ENCODE results near the gene SUPT3H. TPM values are rescaled to one million over a fixed set of nuclear protein-coding genes. Genes with fewer than 3 reads are reported as not detected.
A peak's percentile ranks its signal among the peaks of the same experiment; 100 is the strongest.

SUPT3H gene
- total RNA-seq, 8 experiments from 2014 or later = 8.7 to 43.2 (median 20.5) TPM

- peak in 2 of 8 experiments; percentile 53 to 60 for ATAC-seq (replicated peaks in 6 of 8)
- WGBS, 10 experiments = 33 to 67% (median 50%) methylated on average over 1 of the region's 1 CpG; no CpG with 5 or more reads in 7 of the 10 experiments
- no peak overlapping the region for H3K27ac ChIP-seq
- no peak overlapping the region for H3K4me3 ChIP-seq
- in situ Hi-C loops (cut with MboI; ENCODE audit: low pct_unique_long_range_greater_than_20kb in 2 of 9, low sequenced_read_pairs in 9 of 9, unreplicated experiment in 9 of 9) = no loop called here
- H3K4me1 ChIP-seq (replicated peaks in 1 of 2) = no peaks in the 10 kb centered on the region
Measured at GRCh38 chr6:45098256-45098655, 279.5 kb downstream of the SUPT3H start.

GRCh38 chr6:45094831-45095230, 282.9 kb downstream of the SUPT3H start:
- no peak overlapping the region for H3K27ac ChIP-seq
- WGBS, 10 experiments = 52 to 96% (median 83%) methylated on average over 2 to 4 of the region's 4 CpGs
- no peak overlapping the region for H3K4me3 ChIP-seq
- peaks cover 0 to 2% of the 10 kb centered on the region in 2 donors for H3K4me1 ChIP-seq (replicated peaks in 1 of 2)
- in situ Hi-C loops (cut with MboI; ENCODE audit: low pct_unique_long_range_greater_than_20kb in 2 of 9, low sequenced_read_pairs in 9 of 9, unreplicated experiment in 9 of 9) = no loop called here
- no peak for ATAC-seq (replicated peaks in 6 of 8)

GRCh38 chr6:45092135-45092534, 285.6 kb downstream of the SUPT3H start:
- Histone ChIP-seq H3K27ac (no peak overlapping the region), H3K4me3 (no peak overlapping the region), H3K4me1 (replicated peaks in 1 of 2) (peaks cover 0 to 5% of the 10 kb centered on the region in 2 donors)
- 96 to 100% (median 100%) methylated on average over 2 to 3 of the region's 3 CpGs; no CpG with 5 or more reads in 5 of the 10 experiments for WGBS, 10 experiments
- in situ Hi-C loops (cut with MboI; ENCODE audit: low pct_unique_long_range_greater_than_20kb in 2 of 9, low sequenced_read_pairs in 9 of 9, unreplicated experiment in 9 of 9) = no loop called here
- ATAC-seq (replicated peaks in 6 of 8) = no peak

GRCh38 chr6:45086360-45087084, 291.2 kb downstream of the SUPT3H start:
- H3K27ac ChIP-seq = no peak overlapping the region
- 40 to 94% (median 90%) methylated on average over 3 to 5 of the region's 5 CpGs for WGBS, 10 experiments
- no peak overlapping the region for H3K4me3 ChIP-seq
- H3K4me1 ChIP-seq (replicated peaks in 1 of 2) = peaks cover 0 to 5% of the 10 kb centered on the region in 2 donors
- ATAC-seq (replicated peaks in 6 of 8) = peak in 2 of 8 experiments; percentile 61 to 75
- in situ Hi-C loops (cut with MboI; ENCODE audit: low pct_unique_long_range_greater_than_20kb in 2 of 9, low sequenced_read_pairs in 9 of 9, unreplicated experiment in 9 of 9) = no loop called here

GRCh38 chr6:45084257-45084656, 293.5 kb downstream of the SUPT3H start:
- H3K4me3 ChIP-seq = no peak overlapping the region
- no peak for ATAC-seq (replicated peaks in 6 of 8)
- WGBS, 10 experiments = 83 to 100% (median 93%) methylated on average over 1 to 3 of the region's 3 CpGs; no CpG with 5 or more reads in 1 of the 10 experiments
- H3K4me1 ChIP-seq (replicated peaks in 1 of 2) = no peaks in the 10 kb centered on the region
- in situ Hi-C loops (cut with MboI; ENCODE audit: low pct_unique_long_range_greater_than_20kb in 2 of 9, low sequenced_read_pairs in 9 of 9, unreplicated experiment in 9 of 9) = no loop called here
- H3K27ac ChIP-seq = no peak overlapping the region

- no peak overlapping the region for H3K27ac ChIP-seq
- H3K4me3 ChIP-seq = no peak overlapping the region
- ATAC-seq (replicated peaks in 6 of 8) = no peak
- H3K4me1 ChIP-seq (replicated peaks in 1 of 2) = no peaks in the 10 kb centered on the region
- WGBS, 10 experiments = 50 to 100% (median 80%) methylated on average over 1 of the region's 1 CpG; no CpG with 5 or more reads in 1 of the 10 experiments
- in situ Hi-C loops (cut with MboI; ENCODE audit: low pct_unique_long_range_greater_than_20kb in 2 of 9, low sequenced_read_pairs in 9 of 9, unreplicated experiment in 9 of 9) = no loop called here
Measured at GRCh38 chr6:45082091-45082490, 295.6 kb downstream of the SUPT3H start.

GRCh38 chr6:45081634-45082033, 296.1 kb downstream of the SUPT3H start:
- H3K4me1 ChIP-seq (replicated peaks in 1 of 2) = no peaks in the 10 kb centered on the region
- in situ Hi-C loops (cut with MboI; ENCODE audit: low pct_unique_long_range_greater_than_20kb in 2 of 9, low sequenced_read_pairs in 9 of 9, unreplicated experiment in 9 of 9) = no loop called here
- no peak overlapping the region for H3K4me3 ChIP-seq
- 36 to 100% (median 92%) methylated on average over 1 of the region's 1 CpG; no CpG with 5 or more reads in 2 of the 10 experiments for WGBS, 10 experiments
- no peak overlapping the region for H3K27ac ChIP-seq
- no peak for ATAC-seq (replicated peaks in 6 of 8)

- in situ Hi-C loops (cut with MboI; ENCODE audit: low pct_unique_long_range_greater_than_20kb in 2 of 9, low sequenced_read_pairs in 9 of 9, unreplicated experiment in 9 of 9) = no loop called here
- no peak overlapping the region for H3K27ac ChIP-seq
- no peaks in the 10 kb centered on the region for H3K4me1 ChIP-seq (replicated peaks in 1 of 2)
- ATAC-seq (replicated peaks in 6 of 8) = no peak
- H3K4me3 ChIP-seq = no peak overlapping the region
- 86 to 100% (median 95%) methylated on average over 3 of the region's 3 CpGs; no CpG with 5 or more reads in 1 of the 10 experiments for WGBS, 10 experiments
Measured at GRCh38 chr6:45078432-45078831, 299.3 kb downstream of the SUPT3H start.

GRCh38 chr6:45076217-45076930, 301.4 kb downstream of the SUPT3H start:
- ATAC-seq (replicated peaks in 6 of 8) = peak in 3 of 8 experiments; percentile 23 to 46 (median 43)
- whole genome bisulfite sequencing, 10 experiments = 0 to 96% (median 79%) methylated on average over 2 of the region's 2 CpGs; no CpG with 5 or more reads in 2 of the 10 experiments
- in situ Hi-C loops (cut with MboI; ENCODE audit: low pct_unique_long_range_greater_than_20kb in 2 of 9, low sequenced_read_pairs in 9 of 9, unreplicated experiment in 9 of 9) = no loop called here
- Histone ChIP-seq H3K4me1 (replicated peaks in 1 of 2) (no peaks in the 10 kb centered on the region), H3K27ac (no peak overlapping the region), H3K4me3 (no peak overlapping the region)

- no peak overlapping the region for H3K27ac ChIP-seq
- no peak overlapping the region for H3K4me3 ChIP-seq
- peak in 3 of 8 experiments; percentile 41 to 65 (median 47) for ATAC-seq (replicated peaks in 6 of 8)
- in situ Hi-C loops (cut with MboI; ENCODE audit: low pct_unique_long_range_greater_than_20kb in 2 of 9, low sequenced_read_pairs in 9 of 9, unreplicated experiment in 9 of 9) = no loop called here
- 5 to 95% (median 81%) methylated on average over 1 to 2 of the region's 2 CpGs; no CpG with 5 or more reads in 1 of the 10 experiments for whole genome bisulfite sequencing, 10 experiments
- H3K4me1 ChIP-seq (replicated peaks in 1 of 2) = no peaks in the 10 kb centered on the region
Measured at GRCh38 chr6:45075246-45075645, 302.5 kb downstream of the SUPT3H start.

GRCh38 chr6:45074439-45074838, 303.3 kb downstream of the SUPT3H start:
- H3K27ac ChIP-seq = no peak overlapping the region
- H3K4me1 ChIP-seq (replicated peaks in 1 of 2) = no peaks in the 10 kb centered on the region
- no peak for ATAC-seq (replicated peaks in 6 of 8)
- H3K4me3 ChIP-seq = no peak overlapping the region
- in situ Hi-C loops (cut with MboI; ENCODE audit: low pct_unique_long_range_greater_than_20kb in 2 of 9, low sequenced_read_pairs in 9 of 9, unreplicated experiment in 9 of 9) = no loop called here
- 78 to 100% (median 100%) methylated on average over 1 of the region's 1 CpG; no CpG with 5 or more reads in 3 of the 10 experiments for WGBS, 10 experiments

GRCh38 chr6:45073771-45074170, 304.0 kb downstream of the SUPT3H start:
- no peak overlapping the region for H3K4me3 ChIP-seq
- no peak overlapping the region for H3K27ac ChIP-seq
- in situ Hi-C loops (cut with MboI; ENCODE audit: low pct_unique_long_range_greater_than_20kb in 2 of 9, low sequenced_read_pairs in 9 of 9, unreplicated experiment in 9 of 9) = no loop called here
- ATAC-seq (replicated peaks in 6 of 8) = no peak
- H3K4me1 ChIP-seq (replicated peaks in 1 of 2) = no peaks in the 10 kb centered on the region

GRCh38 chr6:45072673-45073072, 305.1 kb downstream of the SUPT3H start:
- in situ Hi-C loops (cut with MboI; ENCODE audit: low pct_unique_long_range_greater_than_20kb in 2 of 9, low sequenced_read_pairs in 9 of 9, unreplicated experiment in 9 of 9) = no loop called here
- WGBS, 10 experiments = 78 to 100% (median 93%) methylated on average over 1 to 3 of the region's 3 CpGs
- no peak for ATAC-seq (replicated peaks in 6 of 8)
- Histone ChIP-seq H3K4me3 (no peak overlapping the region), H3K4me1 (replicated peaks in 1 of 2) (no peaks in the 10 kb centered on the region), H3K27ac (no peak overlapping the region)
